ENCODE data around the gene PPP1R26.
"Not testable (repeated sequence)": the region's sequence is repeated elsewhere in the genome, so short reads cannot be mapped to it uniquely, and the experiment has no call there.

DNA sequence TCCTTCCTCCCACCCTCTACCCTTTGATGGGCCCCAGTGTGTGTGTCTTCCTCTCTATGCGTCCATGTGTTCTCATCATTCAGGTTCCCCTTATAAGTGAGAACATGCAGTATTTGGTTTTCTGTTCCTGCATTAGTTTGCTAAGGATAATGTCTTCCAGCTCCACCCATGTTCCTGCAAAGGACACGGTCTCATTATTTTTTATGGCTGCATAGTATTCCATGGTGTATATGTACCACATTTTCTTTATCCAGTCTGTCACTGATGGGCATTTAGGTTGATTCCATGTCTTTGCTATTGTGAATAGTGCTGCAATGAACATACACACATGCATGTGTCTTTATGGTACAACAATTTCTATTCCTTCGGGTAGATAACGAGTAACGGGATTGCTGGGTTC, 21.1 kb upstream of the PPP1R26 start:
- not testable (repeated sequence) for TF ChIP-seq POLR2A (IDR thresholded peaks at IDR 0.05)
- TF ChIP-seq, protein P1, sequence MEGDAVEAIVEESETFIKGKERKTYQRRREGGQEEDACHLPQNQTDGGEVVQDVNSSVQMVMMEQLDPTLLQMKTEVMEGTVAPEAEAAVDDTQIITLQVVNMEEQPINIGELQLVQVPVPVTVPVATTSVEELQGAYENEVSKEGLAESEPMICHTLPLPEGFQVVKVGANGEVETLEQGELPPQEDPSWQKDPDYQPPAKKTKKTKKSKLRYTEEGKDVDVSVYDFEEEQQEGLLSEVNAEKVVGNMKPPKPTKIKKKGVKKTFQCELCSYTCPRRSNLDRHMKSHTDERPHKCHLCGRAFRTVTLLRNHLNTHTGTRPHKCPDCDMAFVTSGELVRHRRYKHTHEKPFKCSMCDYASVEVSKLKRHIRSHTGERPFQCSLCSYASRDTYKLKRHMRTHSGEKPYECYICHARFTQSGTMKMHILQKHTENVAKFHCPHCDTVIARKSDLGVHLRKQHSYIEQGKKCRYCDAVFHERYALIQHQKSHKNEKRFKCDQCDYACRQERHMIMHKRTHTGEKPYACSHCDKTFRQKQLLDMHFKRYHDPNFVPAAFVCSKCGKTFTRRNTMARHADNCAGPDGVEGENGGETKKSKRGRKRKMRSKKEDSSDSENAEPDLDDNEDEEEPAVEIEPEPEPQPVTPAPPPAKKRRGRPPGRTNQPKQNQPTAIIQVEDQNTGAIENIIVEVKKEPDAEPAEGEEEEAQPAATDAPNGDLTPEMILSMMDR (IDR thresholded peaks at IDR 0.05) = not testable (repeated sequence)
